B cell (primary cell): ENCODE measurements around the gene FOXP4. TPM values are rescaled to one million over a fixed set of nuclear protein-coding genes. Genes with fewer than 3 reads are reported as not detected.
A peak's percentile ranks its signal among the peaks of the same experiment; 100 is the strongest.

Experiments used
- ATAC-seq: fragments of 200-7000 bp; cut with Tn5 transposase; one replicate; pipeline ENCODE4 v1.10.0; 2021; ENCODE audit warnings: low read depth, mild to moderate bottlenecking, moderate number of reproducible peaks, moderate library complexity
- CTCF ChIA-PET: fragments of 350-600 bp; sonication (Branson Sonifier 250); formaldehyde crosslinking; loops from one replicate; lab custom pipeline; 2021; ENCODE audit warnings: antibody characterized with exemption, inconsistent platforms; lab: Charles Lee
- POLR2A ChIA-PET: fragments of 350-600 bp; sonication (Branson Sonifier 250); formaldehyde crosslinking; loops from one replicate; lab custom pipeline; 2021; ENCODE audit warnings: antibody characterized with exemption; lab: Charles Lee
- DNase-seq: peaks from one replicate; pipeline ENCODE4 v3.0.0; 2013
- H2AFZ ChIP-seq: 2 replicates; pipeline ENCODE4 v1.6.1; 2012; ENCODE audit warnings: mild to moderate bottlenecking, low read depth, low read length; ENCODE audit not compliant: insufficient read depth, poor library complexity, severe bottlenecking
- H3K27ac ChIP-seq, 2 donors: 1 replicate in 1 of 2; 2 replicates in 1 of 2; pipeline ENCODE4 v1.5.1; 2012 to 2013; ENCODE audit warnings: low read length in 2 of 2, mild to moderate bottlenecking in 2 of 2, moderate library complexity in 1 of 2
- H3K27me3 ChIP-seq, 4 experiments: fragments of 200-600 bp in 1 of 4; sonication (generic) in 1 of 4; replicated peaks in 1 of 4; 1 replicate in 2 of 4; 2 replicates in 2 of 4; pipeline versions ENCODE4 v1.6.1 to v1.7.0; 2013 to 2016; ENCODE audit warnings: low read length in 3 of 4, mild to moderate bottlenecking in 2 of 4, mixed read lengths in 1 of 4, moderate library complexity in 1 of 4; ENCODE audit not compliant: insufficient read depth in 4 of 4, control insufficient read depth in 3 of 4; ENCODE audit errors: control extremely low read depth in 1 of 4
- H3K36me3 ChIP-seq, 2 experiments: replicated peaks in 1 of 2; 1 replicate in 1 of 2; 2 replicates in 1 of 2; pipeline versions ENCODE4 v1.6.1 to v1.7.1; 2013; ENCODE audit warnings: low read length in 1 of 2; ENCODE audit not compliant: insufficient read depth in 2 of 2, control insufficient read depth in 1 of 2; ENCODE audit errors: control extremely low read depth in 1 of 2, extremely low read depth in 1 of 2
- H3K4me1 ChIP-seq, 2 donors: fragments of 200-600 bp in 1 of 2; sonication (generic) in 1 of 2; 1 replicate in 1 of 2; 2 replicates in 1 of 2; pipeline versions ENCODE4 v1.5.1 to v1.6.1; 2013 to 2017; ENCODE audit warnings: low read length in 2 of 2; ENCODE audit not compliant: control insufficient read depth in 2 of 2, insufficient read depth in 2 of 2
- H3K4me2 ChIP-seq: replicated peaks from 2 replicates; pipeline ENCODE3; 2012; ENCODE audit warnings: mild to moderate bottlenecking, low read depth, low read length; ENCODE audit not compliant: poor library complexity, severe bottlenecking
- H3K4me3 ChIP-seq, 5 experiments: fragments of 200-600 bp in 1 of 5; sonication (generic) in 1 of 5; 1 replicate in 3 of 5; 2 replicates in 2 of 5; pipeline versions ENCODE4 v1.5.1 to v1.7.0; 2011 to 2016; ENCODE audit warnings: low read length in 4 of 5, mild to moderate bottlenecking in 4 of 5, low read depth in 2 of 5, control low read depth in 1 of 5, moderate library complexity in 1 of 5; ENCODE audit not compliant: insufficient read depth in 1 of 5; ENCODE audit errors: control extremely low read depth in 1 of 5, extremely low read depth in 1 of 5
- H3K79me2 ChIP-seq: fragments of 200-600 bp; sonication (generic); one replicate; pipeline ENCODE4 v1.6.0; 2016; ENCODE audit warnings: low read length; ENCODE audit not compliant: control insufficient read depth, insufficient read depth
- H3K9ac ChIP-seq: fragments of 200-600 bp; sonication (generic); 2 replicates; pipeline ENCODE4 v1.6.1; 2017; ENCODE audit warnings: mild to moderate bottlenecking, low read length, moderate library complexity
- H3K9me3 ChIP-seq, 3 donors: one replicate each; pipeline versions ENCODE4 v1.6.1 to v1.7.1; 2013; ENCODE audit warnings: low read length in 2 of 3; ENCODE audit not compliant: control insufficient read depth in 2 of 3, insufficient read depth in 1 of 3; ENCODE audit errors: control extremely low read depth in 1 of 3
- H4K20me1 ChIP-seq: 2 replicates; pipeline ENCODE4 v1.6.0; 2012; ENCODE audit warnings: mild to moderate bottlenecking, low read length; ENCODE audit not compliant: insufficient read depth, control insufficient read depth, poor library complexity, severe bottlenecking
- H3K27ac Mint-ChIP-seq: one replicate; pipeline ENCODE4 v1.8.0; 2021; ENCODE audit warnings: mixed read lengths
- H3K27me3 Mint-ChIP-seq: one replicate; pipeline ENCODE4 v1.8.0; 2021; ENCODE audit warnings: mixed read lengths
- H3K4me1 Mint-ChIP-seq: one replicate; pipeline ENCODE4 v1.8.0; 2021; ENCODE audit warnings: mixed read lengths
- H3K4me3 Mint-ChIP-seq: one replicate; pipeline ENCODE4 v1.8.0; 2021; ENCODE audit warnings: mixed read lengths
- H3K9me3 Mint-ChIP-seq: one replicate; pipeline ENCODE4 v1.8.0; 2022; ENCODE audit warnings: mixed read lengths; ENCODE audit not compliant: insufficient read depth
- CTCF ChIP-seq: fragments of 200-600 bp; IDR thresholded peaks from one replicate; pipeline ENCODE4 v1.8.0; 2022; ENCODE audit warnings: antibody characterized with exemption, mild to moderate bottlenecking
- EZH2 ChIP-seq: IDR thresholded peaks from 2 replicates; pipeline ENCODE4 v1.6.1; 2012; ENCODE audit warnings: borderline replicate concordance, low read depth, mild to moderate bottlenecking, moderate library complexity, low read length; ENCODE audit not compliant: insufficient read depth, poor library complexity, severe bottlenecking
- WGBS: methylation state at CpG from one replicate; pipeline ENCODE4 v1.1.5; 2013; ENCODE audit warnings: missing lambda C conversion rate; ENCODE audit not compliant: insufficient coverage; 5-methylcytosine and 5-hydroxymethylcytosine counted together
- intact Hi-C: fragments of 100-400 bp; cut with micrococcal nuclease; formaldehyde crosslinking; loops from one replicate; pipeline ENCODE4 v1.10.0; 2022
- polyA plus RNA-seq: library from polyadenylated mRNA; depleted of rRNA; stranded (reverse); fragments of >200 nt; gene quantifications from 2 replicates; pipeline ENCODE4 v1.2.3, GENCODE V29; 2012
- total RNA-seq, 2 donors: library from RNA; stranded (reverse); fragments of 120-200 nt in 1 of 2; gene quantifications; 1 replicate in 1 of 2; 2 replicates in 1 of 2; pipeline versions ENCODE4 v1.2.3 to v1.2.4, GENCODE V29; 2013 to 2022

The FOXP4 gene
- total and polyA plus RNA-seq, 2 donors (not counting 1 experiment from before 2014, with no cell fraction given) = 17.0 to 38.7 TPM

- ChIA-PET POLR2A (interaction anchor here (0.7 kb wide), 1 partner anchor 10 kb away, joined by 3 read pairs; no protein-coding TSS in a partner anchor), CTCF (interaction anchor here (0.7 to 1.2 kb wide), 4 partner anchors 31 to 223 kb away, joined by 4 to 6 read pairs (median 4); no protein-coding TSS in a partner anchor)
- Histone ChIP-seq H3K27me3 (peaks cover 0 to 16% (median 0%) of the 10 kb centered on the region in 4 experiments), H3K4me3 (no peak overlapping the region), H3K9ac (no peak overlapping the region), H2AFZ (peak overlapping the region; percentile 56), H3K9me3 (peaks cover 0 to 2% (median 0%) of the 10 kb centered on the region in 3 donors), H4K20me1 (no peaks in the 10 kb centered on the region), H3K27ac (no peak overlapping the region), H3K4me1 (peaks cover 40 to 51% of the 10 kb centered on the region in 2 donors), H3K36me3 (no peaks in the 10 kb centered on the region), H3K79me2 (no peaks in the 10 kb centered on the region), H3K4me2 (peak overlapping the region; percentile 57)
- H3K27me3 Mint-ChIP-seq = peaks cover 8% of the 10 kb centered on the region
- no peak for DNase-seq
- intact Hi-C loops = no loop called here
- peaks cover 59% of the 10 kb centered on the region for H3K4me1 Mint-ChIP-seq
- WGBS = 44% methylated on average over 7 of the region's 11 CpGs
- peak overlapping the region; percentile 60 for H3K27ac Mint-ChIP-seq
- peak overlapping the region; percentile 44 for H3K4me3 Mint-ChIP-seq
- TF ChIP-seq CTCF (no peak), EZH2 (no peak)
- H3K9me3 Mint-ChIP-seq = no peaks in the 10 kb centered on the region
- no peak for ATAC-seq
Measured at GRCh38 chr6:41528409-41528963, 17.7 kb upstream of the FOXP4 start.

GRCh38 chr6:41529049-41529448 lies 17.1 kb upstream of the FOXP4 start:
- H4K20me1 ChIP-seq = no peaks in the 10 kb centered on the region
- no peak overlapping the region for H3K4me3 ChIP-seq
- H3K4me3 Mint-ChIP-seq = no peak overlapping the region
- H3K27me3 ChIP-seq = peaks cover 0 to 11% (median 0%) of the 10 kb centered on the region in 4 experiments
- H3K4me2 ChIP-seq = no peak overlapping the region
- intact Hi-C loops = no loop called here
- H3K9me3 ChIP-seq = no peaks in the 10 kb centered on the region
- no peaks in the 10 kb centered on the region for H3K9me3 Mint-ChIP-seq
- CTCF ChIA-PET = interaction anchor here (0.8 to 1.2 kb wide), 4 partner anchors 63 to 161 kb away, joined by 3 to 6 read pairs (median 5); no protein-coding TSS in a partner anchor
- no CpG with 5 or more reads among the region's 5 CpGs for WGBS
- H2AFZ ChIP-seq = no peak overlapping the region
- H3K4me1 ChIP-seq = peaks cover 40 to 53% of the 10 kb centered on the region in 2 donors
- TF ChIP-seq EZH2 (no peak), CTCF (no peak)
- DNase-seq (no peak), ATAC-seq (no peak)
- POLR2A ChIA-PET = interaction anchor here (0.7 kb wide), 1 partner anchor 1504 kb away, joined by 3 read pairs; no protein-coding TSS in a partner anchor
- H3K27ac Mint-ChIP-seq = peak overlapping the region; percentile 60
- H3K27ac ChIP-seq = no peak overlapping the region
- H3K9ac ChIP-seq = no peak overlapping the region
- peaks cover 6% of the 10 kb centered on the region for H3K27me3 Mint-ChIP-seq
- no peaks in the 10 kb centered on the region for H3K79me2 ChIP-seq
- H3K4me1 Mint-ChIP-seq = peaks cover 59% of the 10 kb centered on the region
- no peaks in the 10 kb centered on the region for H3K36me3 ChIP-seq
